ENCODE data around the gene CCDC33.

CCDC33 gene

GRCh38 chr15:74314795-74315438 is 78.8 kb downstream of the CCDC33 start:
- TF ChIP-seq CTCF (IDR thresholded peaks at IDR 0.05; ENCODE audit: insufficient read depth, low read depth, low read length, missing control alignments): no peak
- peak overlapping the region; percentile 14; the same call in 1 of the 2 replicates for H3K4me3 ChIP-seq (ENCODE audit: low read depth, low read length)
- DNase-seq (ENCODE audit: low read depth): no peak

GRCh38 chr15:74315626-74316025 is 79.5 kb downstream of the CCDC33 start:
- TF ChIP-seq CTCF (IDR thresholded peaks at IDR 0.05; ENCODE audit: insufficient read depth, low read depth, low read length, missing control alignments): no peak
- peak overlapping the region; percentile 14; the same call in 1 of the 2 replicates for H3K4me3 ChIP-seq (ENCODE audit: low read depth, low read length)

GRCh38 chr15:74316141-74316540 is 80.0 kb downstream of the CCDC33 start:
- TF ChIP-seq CTCF (IDR thresholded peaks at IDR 0.05; ENCODE audit: insufficient read depth, low read depth, low read length, missing control alignments): no peak
- H3K4me3 ChIP-seq (ENCODE audit: low read depth, low read length): no peak overlapping the region
- DNase-seq (ENCODE audit: low read depth): no peak

More at GRCh38 chr15:74315626-74316025, 79.5 kb downstream of the CCDC33 start:
- DNase-seq (ENCODE audit: low read depth): peak; percentile 86

- no peak overlapping the region for H3K4me3 ChIP-seq (ENCODE audit: low read depth, low read length)
- no peak for TF ChIP-seq CTCF (IDR thresholded peaks at IDR 0.05; ENCODE audit: insufficient read depth, low read depth, low read length, missing control alignments)
- DNase-seq (ENCODE audit: low read depth): no peak
Observed at GRCh38 chr15:74317820-74318375, 81.8 kb downstream of the CCDC33 start.

GRCh38 chr15:74318376-74319137 is 82.4 kb downstream of the CCDC33 start:
- DNase-seq (ENCODE audit: low read depth): peak; percentile 19
- no peak for TF ChIP-seq CTCF (IDR thresholded peaks at IDR 0.05; ENCODE audit: insufficient read depth, low read depth, low read length, missing control alignments)
- H3K4me3 ChIP-seq (ENCODE audit: low read depth, low read length): no peak overlapping the region

- no peak for DNase-seq (ENCODE audit: low read depth)
- no peak overlapping the region for H3K4me3 ChIP-seq (ENCODE audit: low read depth, low read length)
- TF ChIP-seq CTCF (IDR thresholded peaks at IDR 0.05; ENCODE audit: insufficient read depth, low read depth, low read length, missing control alignments): no peak
Observed at GRCh38 chr15:74319138-74319460, 83.0 kb downstream of the CCDC33 start.
